H9 (cell line): Measurements from ENCODE around the gene ITGA1. TPM values are rescaled to one million over a fixed set of nuclear protein-coding genes. Genes with fewer than 3 reads are reported as not detected.

Experiments
- DNase-seq: peaks from one replicate; pipeline ENCODE4 v3.0.0-alpha.2; 2017
- H2AFZ ChIP-seq: one replicate; pipeline ENCODE4 v1.6.1; 2013; ENCODE audit warnings: mild to moderate bottlenecking, low read length, control low read depth, moderate library complexity
- H2AK5ac ChIP-seq: 2 replicates; pipeline ENCODE4 v1.6.1; 2013; ENCODE audit warnings: low read length, control low read depth, mixed read lengths; ENCODE audit not compliant: insufficient read length
- H2BK120ac ChIP-seq: one replicate; pipeline ENCODE4 v1.6.1; 2013; ENCODE audit warnings: low read depth, mild to moderate bottlenecking, low read length, control low read depth, inconsistent platforms; ENCODE audit not compliant: poor library complexity, severe bottlenecking
- H2BK12ac ChIP-seq: 2 replicates; pipeline ENCODE4 v1.6.1; 2013; ENCODE audit warnings: low read length, control low read depth, mixed read lengths, low read depth; ENCODE audit not compliant: insufficient read length
- H2BK15ac ChIP-seq: 2 replicates; pipeline ENCODE4 v1.6.1; 2013; ENCODE audit warnings: low read depth, low read length, control low read depth
- H2BK20ac ChIP-seq: one replicate; pipeline ENCODE4 v1.6.1; 2013; ENCODE audit warnings: low read depth, mild to moderate bottlenecking, low read length, control low read depth, inconsistent platforms; ENCODE audit not compliant: poor library complexity, severe bottlenecking
- H2BK5ac ChIP-seq: 2 replicates; pipeline ENCODE4 v1.6.1; 2013; ENCODE audit warnings: low read length, control low read depth, mixed read lengths; ENCODE audit not compliant: insufficient read length
- H3K14ac ChIP-seq: 2 replicates; pipeline ENCODE4 v1.6.1; 2013; ENCODE audit warnings: low read length, control low read depth; ENCODE audit not compliant: insufficient read depth
- H3K18ac ChIP-seq: 2 replicates; pipeline ENCODE4 v1.6.1; 2013; ENCODE audit warnings: low read depth, mild to moderate bottlenecking, mixed read lengths, low read length, control low read depth; ENCODE audit not compliant: insufficient read length
- H3K23ac ChIP-seq: 2 replicates; pipeline ENCODE4 v1.6.1; 2013; ENCODE audit warnings: low read length, control low read depth, mixed read lengths, low read depth; ENCODE audit not compliant: insufficient read length
- H3K23me2 ChIP-seq: 2 replicates; pipeline ENCODE4 v1.6.1; 2013; ENCODE audit warnings: low read depth, mild to moderate bottlenecking, mixed read lengths, low read length, control low read depth; ENCODE audit not compliant: insufficient read length, poor library complexity, severe bottlenecking
- H3K27ac ChIP-seq: 2 replicates; pipeline ENCODE4 v1.5.1; 2013; ENCODE audit warnings: low read length, control low read depth, mixed read lengths, low read depth; ENCODE audit not compliant: insufficient read length
- H3K27me3 ChIP-seq: 2 replicates; pipeline ENCODE4 v1.6.1; 2013; ENCODE audit warnings: low read length, control low read depth, inconsistent platforms; ENCODE audit not compliant: insufficient read depth
- H3K4ac ChIP-seq: 2 replicates; pipeline ENCODE4 v1.6.1; 2013; ENCODE audit warnings: low read depth, mild to moderate bottlenecking, control low read depth, inconsistent platforms, low read length, moderate library complexity
- H3K4me1 ChIP-seq: 2 replicates; pipeline ENCODE4 v1.6.1; 2013; ENCODE audit warnings: low read length, control low read depth, inconsistent platforms; ENCODE audit not compliant: insufficient read depth
- H3K4me2 ChIP-seq: 2 replicates; pipeline ENCODE4 v1.6.1; 2013; ENCODE audit warnings: low read length, control low read depth, mixed read lengths; ENCODE audit not compliant: insufficient read length, insufficient read depth
- H3K56ac ChIP-seq: 2 replicates; pipeline ENCODE4 v1.6.1; 2013; ENCODE audit warnings: low read depth, mild to moderate bottlenecking, mixed read lengths, low read length, control low read depth; ENCODE audit not compliant: insufficient read length
- H3K79me1 ChIP-seq: 2 replicates; pipeline ENCODE4 v1.6.1; 2013; ENCODE audit warnings: low read depth, mild to moderate bottlenecking, moderate library complexity, low read length, control low read depth, inconsistent platforms; ENCODE audit not compliant: insufficient read depth, poor library complexity, severe bottlenecking
- H3K79me2 ChIP-seq: 2 replicates; pipeline ENCODE4 v1.6.1; 2013; ENCODE audit warnings: low read length, control low read depth, inconsistent platforms; ENCODE audit not compliant: insufficient read depth
- H3K9ac ChIP-seq: 2 replicates; pipeline ENCODE4 v1.6.1; 2013; ENCODE audit warnings: low read length, control low read depth, mixed read lengths; ENCODE audit not compliant: insufficient read length; ENCODE audit errors: extremely low read depth
- H3K9me3 ChIP-seq: one replicate; pipeline ENCODE4 v1.6.1; 2013; ENCODE audit warnings: low read depth, low read length, inconsistent platforms; ENCODE audit not compliant: control insufficient read depth
- H3T11ph ChIP-seq: one replicate; pipeline ENCODE4 v1.6.1; 2013; ENCODE audit warnings: mild to moderate bottlenecking, low read length, control low read depth, inconsistent platforms
- H4K20me1 ChIP-seq: one replicate; pipeline ENCODE4 v1.6.1; 2013; ENCODE audit not compliant: control insufficient read depth, insufficient read length, insufficient read depth
- H4K5ac ChIP-seq: 2 replicates; pipeline ENCODE4 v1.6.1; 2013; ENCODE audit warnings: low read depth, mild to moderate bottlenecking, mixed read lengths, low read length, control low read depth; ENCODE audit not compliant: insufficient read length
- H4K8ac ChIP-seq: replicated peaks from 2 replicates; pipeline ENCODE4 v1.6.1; 2013; ENCODE audit warnings: low read length, control low read depth, mixed read lengths, low read depth; ENCODE audit not compliant: insufficient read length
- H4K91ac ChIP-seq: 2 replicates; pipeline ENCODE4 v1.6.1; 2013; ENCODE audit warnings: low read depth, mild to moderate bottlenecking, moderate library complexity, mixed read lengths, low read length, control low read depth; ENCODE audit not compliant: insufficient read length
- H3K27ac Mint-ChIP-seq, 3 experiments: 2 replicates in 2 of 3; 3 replicates in 1 of 3; pipeline ENCODE4 v1.8.0; 2020 to 2021; ENCODE audit warnings: mixed read lengths in 3 of 3, mild to moderate bottlenecking in 1 of 3, moderate library complexity in 1 of 3
- H3K27me3 Mint-ChIP-seq: 2 replicates; pipeline ENCODE4 v1.8.0; 2021; ENCODE audit warnings: low read depth, mild to moderate bottlenecking, moderate library complexity, mixed read lengths
- H3K36me3 Mint-ChIP-seq, 3 experiments: 2 replicates in 2 of 3; 3 replicates in 1 of 3; pipeline ENCODE4 v1.8.0; 2020 to 2021; ENCODE audit warnings: low read depth in 3 of 3, mixed read lengths in 3 of 3; ENCODE audit not compliant: insufficient read depth in 1 of 3
- H3K4me1 Mint-ChIP-seq, 2 experiments: 2 replicates each; pipeline ENCODE4 v1.8.0; 2020; ENCODE audit warnings: mixed read lengths in 2 of 2
- H3K4me3 Mint-ChIP-seq, 2 experiments: 2 replicates in 1 of 2; 3 replicates in 1 of 2; pipeline ENCODE4 v1.8.0; 2020 to 2021; ENCODE audit warnings: mild to moderate bottlenecking in 2 of 2, mixed read lengths in 2 of 2, moderate library complexity in 1 of 2
- H3K9me3 Mint-ChIP-seq, 2 experiments: 2 replicates in 1 of 2; 3 replicates in 1 of 2; pipeline ENCODE4 v1.8.0; 2020; ENCODE audit warnings: mild to moderate bottlenecking in 2 of 2, mixed read lengths in 2 of 2, moderate library complexity in 1 of 2
- WGBS: extraction: QIAGEN DNeasy Blood & Tissue Kit; methylation state at CpG from one replicate; pipeline ENCODE4 v1.1.7; 2013; ENCODE audit warnings: missing lambda C conversion rate, low lambda C conversion rate, mixed read lengths; ENCODE audit not compliant: insufficient read length; ENCODE audit errors: extremely low coverage; 5-methylcytosine and 5-hydroxymethylcytosine counted together
- total RNA-seq: library from RNA; stranded (reverse); gene quantifications from 2 replicates; pipeline ENCODE4 v1.2.1, GENCODE V29; 2021
- TF ChIP-seq, protein P1 (sequence below): fragments of 200-600 bp; sonication (generic); conservative IDR thresholded peaks from 3 replicates; pipeline ENCODE4 v1.8.0; 2021; ENCODE audit warnings: antibody characterized with exemption, mild to moderate bottlenecking

ITGA1 gene
- total RNA-seq, 1 experiment from 2014 or later: 3.9 TPM

DNA sequence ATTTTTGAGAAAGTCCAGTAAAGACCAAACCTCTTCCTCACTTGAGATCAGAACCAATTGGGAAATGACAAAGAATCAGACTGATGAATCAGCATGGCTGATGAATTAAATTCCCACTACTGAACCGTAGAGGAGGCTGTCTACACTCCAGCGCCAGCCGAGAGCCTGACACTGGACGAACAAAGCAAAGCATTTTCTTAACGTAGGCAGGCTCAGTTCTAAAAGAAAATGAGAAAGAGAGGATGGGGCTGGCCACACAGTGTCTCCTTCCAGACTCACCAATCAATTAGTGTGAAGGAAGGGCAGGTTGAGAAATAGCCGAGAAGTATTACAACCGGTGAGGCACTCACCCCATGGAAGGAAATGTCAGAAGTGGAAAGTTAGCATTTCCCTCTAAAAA, 49.4 kb downstream of the ITGA1 start:
- Histone ChIP-seq H2AK5ac (no peak overlapping the region), H3K4ac (no peak overlapping the region), H4K91ac (no peak overlapping the region), H2BK15ac (no peak overlapping the region), H3K56ac (no peak overlapping the region), H3K23ac (no peak overlapping the region), H3K4me1 (no peaks in the 10 kb centered on the region), H4K8ac (no peak overlapping the region), H3T11ph (no peak overlapping the region), H3K27ac (no peak overlapping the region), H3K79me2 (no peaks in the 10 kb centered on the region), H2BK5ac (no peak overlapping the region), H3K23me2 (no peaks in the 10 kb centered on the region), H3K4me2 (no peak overlapping the region), H2BK120ac (no peak overlapping the region), H4K20me1 (no peaks in the 10 kb centered on the region), H3K79me1 (no peaks in the 10 kb centered on the region), H3K27me3 (no peaks in the 10 kb centered on the region), H2AFZ (no peak overlapping the region), H3K9ac (no peak overlapping the region), H3K14ac (no peak overlapping the region), H4K5ac (no peak overlapping the region), H3K18ac (no peak overlapping the region), H2BK20ac (no peak overlapping the region), H2BK12ac (no peak overlapping the region), H3K9me3 (no peaks in the 10 kb centered on the region)
- no peak for DNase-seq
- Mint-ChIP-seq H3K4me3 (no peak overlapping the region), H3K9me3 (no peaks in the 10 kb centered on the region), H3K27ac (peak overlapping the region in 1 of 3 experiments; percentile 13; a peak in 1 of 7 replicates), H3K4me1 (no peaks in the 10 kb centered on the region), H3K36me3 (no peaks in the 10 kb centered on the region), H3K27me3 (no peaks in the 10 kb centered on the region; the same call in 1 of the 2 replicates)
- WGBS: no CpG with 5 or more reads among the region's 7 CpGs
- TF ChIP-seq, protein P1, sequence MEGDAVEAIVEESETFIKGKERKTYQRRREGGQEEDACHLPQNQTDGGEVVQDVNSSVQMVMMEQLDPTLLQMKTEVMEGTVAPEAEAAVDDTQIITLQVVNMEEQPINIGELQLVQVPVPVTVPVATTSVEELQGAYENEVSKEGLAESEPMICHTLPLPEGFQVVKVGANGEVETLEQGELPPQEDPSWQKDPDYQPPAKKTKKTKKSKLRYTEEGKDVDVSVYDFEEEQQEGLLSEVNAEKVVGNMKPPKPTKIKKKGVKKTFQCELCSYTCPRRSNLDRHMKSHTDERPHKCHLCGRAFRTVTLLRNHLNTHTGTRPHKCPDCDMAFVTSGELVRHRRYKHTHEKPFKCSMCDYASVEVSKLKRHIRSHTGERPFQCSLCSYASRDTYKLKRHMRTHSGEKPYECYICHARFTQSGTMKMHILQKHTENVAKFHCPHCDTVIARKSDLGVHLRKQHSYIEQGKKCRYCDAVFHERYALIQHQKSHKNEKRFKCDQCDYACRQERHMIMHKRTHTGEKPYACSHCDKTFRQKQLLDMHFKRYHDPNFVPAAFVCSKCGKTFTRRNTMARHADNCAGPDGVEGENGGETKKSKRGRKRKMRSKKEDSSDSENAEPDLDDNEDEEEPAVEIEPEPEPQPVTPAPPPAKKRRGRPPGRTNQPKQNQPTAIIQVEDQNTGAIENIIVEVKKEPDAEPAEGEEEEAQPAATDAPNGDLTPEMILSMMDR: no peak
